GM12878 (cell line): ENCODE measurements around the gene PSRC1. TPM values are rescaled to one million over a fixed set of nuclear protein-coding genes. Genes with fewer than 3 reads are reported as not detected.

ENCODE experiments used
- ASH2L ChIP-seq: fragments of 300-600, 200-600 bp; sonication (generic); IDR thresholded peaks from 2 replicates; pipeline ENCODE4 v1.6.1; 2017; ENCODE audit warnings: low read depth, mild to moderate bottlenecking, borderline replicate concordance
- ETV6 ChIP-seq, 2 experiments: fragments of 450-650 bp in 1 of 2; IDR thresholded peaks in 1 of 2; conservative IDR thresholded peaks in 1 of 2; 2 replicates each; pipeline ENCODE4 v1.6.1; 2014; ENCODE audit warnings: antibody characterized with exemption in 1 of 2, borderline replicate concordance in 1 of 2, low read depth in 1 of 2, mild to moderate bottlenecking in 1 of 2, moderate library complexity in 1 of 2
- EZH2 ChIP-seq: IDR thresholded peaks from 2 replicates; pipeline ENCODE4 v1.6.1; 2012; ENCODE audit warnings: low read depth, mild to moderate bottlenecking, control low read depth, inconsistent platforms, low read length, borderline replicate concordance; ENCODE audit not compliant: control insufficient read depth
- IKZF2 ChIP-seq, 2 experiments: fragments of 450-650 bp; IDR thresholded peaks; 2 replicates each; pipeline ENCODE4 v1.6.1; 2017; ENCODE audit warnings: mild to moderate bottlenecking in 2 of 2, moderate library complexity in 2 of 2
- JUNB ChIP-seq: IDR thresholded peaks from 2 replicates; pipeline ENCODE4 v1.6.1; 2016; ENCODE audit warnings: antibody characterized with exemption, mild to moderate bottlenecking
- NBN ChIP-seq: fragments of 450-650 bp; IDR thresholded peaks from 2 replicates; pipeline ENCODE4 v1.6.1; 2016
- NR2C2 ChIP-seq: IDR thresholded peaks from 2 replicates; pipeline ENCODE4 v1.6.1; 2011; ENCODE audit warnings: borderline replicate concordance, low read depth; ENCODE audit not compliant: control insufficient read depth, insufficient read length
- PAX8 ChIP-seq: fragments of 450-650 bp; IDR thresholded peaks from 2 replicates; pipeline ENCODE4 v1.6.1; 2017; ENCODE audit warnings: mild to moderate bottlenecking, moderate library complexity
- POU2F2 ChIP-seq: IDR thresholded peaks from 3 replicates; pipeline ENCODE4 v1.6.1; 2011; ENCODE audit warnings: low read depth, mild to moderate bottlenecking, low read length, borderline replicate concordance
- RAD51 ChIP-seq: fragments of 450-650 bp; IDR thresholded peaks from 2 replicates; pipeline ENCODE4 v1.6.1; 2016; ENCODE audit warnings: moderate library complexity, mild to moderate bottlenecking, inconsistent platforms
- RB1 ChIP-seq: fragments of 450-650 bp; formaldehyde crosslinking; IDR thresholded peaks from 2 replicates; pipeline ENCODE4 v1.6.1; 2017; ENCODE audit warnings: mild to moderate bottlenecking, borderline replicate concordance
- RBBP5 ChIP-seq: fragments of 200-600 bp; sonication (generic); conservative IDR thresholded peaks from 2 replicates; pipeline ENCODE4 v1.6.1; 2016
- SRF ChIP-seq, 2 experiments: IDR thresholded peaks; 2 replicates each; pipeline ENCODE4 v1.6.1; 2011; ENCODE audit warnings: low read depth in 2 of 2, low read length in 2 of 2, mild to moderate bottlenecking in 1 of 2, moderate library complexity in 1 of 2
- TAF1 ChIP-seq: IDR thresholded peaks from 2 replicates; pipeline ENCODE4 v1.6.1; 2011; ENCODE audit warnings: mild to moderate bottlenecking, low read depth, low read length, borderline replicate concordance
- TARDBP ChIP-seq: IDR thresholded peaks from 2 replicates; pipeline ENCODE4 v1.6.1; 2016; ENCODE audit warnings: borderline replicate concordance
- TBL1XR1 ChIP-seq: IDR thresholded peaks from 2 replicates; pipeline ENCODE4 v1.6.1; 2012; ENCODE audit warnings: low read depth, low read length, improper control_type of control experiment
- WRNIP1 ChIP-seq: IDR thresholded peaks from 2 replicates; pipeline ENCODE4 v1.6.1; 2011; ENCODE audit warnings: low read depth, low read length, improper control_type of control experiment, borderline replicate concordance
- ZNF217 ChIP-seq: fragments of 450-650 bp; IDR thresholded peaks from 2 replicates; pipeline ENCODE4 v1.6.1; 2017; ENCODE audit warnings: antibody characterized with exemption, mild to moderate bottlenecking
- ZNF384 ChIP-seq: IDR thresholded peaks from 2 replicates; pipeline ENCODE4 v1.6.1; 2012; ENCODE audit warnings: low read depth, mild to moderate bottlenecking, low read length, improper control_type of control experiment, borderline replicate concordance
- polyA plus RNA-seq, 11 experiments: library from polyadenylated mRNA; depleted of rRNA in 4 of 11; unstranded in 6 of 11; stranded (reverse) in 5 of 11; fragments of >200 nt; fragmentation: Nextera tagmentation in 4 of 11; fragmentation: Illumina TruSeq in 1 of 11; extraction: Ambion mirVana in 4 of 11; extraction: Trizol in 1 of 11; gene quantifications; 1 replicate in 1 of 11; 2 replicates in 10 of 11; pipeline versions ENCODE4 v1.2.1 to v1.2.3, GENCODE V29; 2011 to 2016; ENCODE audit warnings: inconsistent platforms in 2 of 11, missing spikeins in 2 of 11, low read depth in 1 of 11
- total RNA-seq, 4 experiments: library from RNA; depleted of rRNA in 3 of 4; stranded (reverse); fragments of >200 nt in 3 of 4; fragmentation: Illumina TruSeq in 1 of 4; extraction: Trizol in 1 of 4; gene quantifications; 2 replicates each; pipeline versions ENCODE4 v1.2.1 to v1.2.3, GENCODE V29; 2013 to 2021
- TF ChIP-seq, protein P1 (sequence below): fragments of 450-650 bp; IDR thresholded peaks from 2 replicates; pipeline ENCODE4 v1.6.1; 2018; ENCODE audit warnings: mild to moderate bottlenecking, low read depth, moderate library complexity; ENCODE audit not compliant: partially characterized antibody
- TF ChIP-seq, protein P2 (sequence below): fragments of 450-650 bp; IDR thresholded peaks from 2 replicates; pipeline ENCODE4 v1.6.1; 2017; ENCODE audit warnings: mild to moderate bottlenecking, low read depth, inconsistent platforms; ENCODE audit not compliant: poor library complexity, severe bottlenecking
- TF ChIP-seq, protein P3 (sequence below): IDR thresholded peaks from 2 replicates; pipeline ENCODE4 v1.6.1; 2012; ENCODE audit warnings: low read depth, low read length, improper control_type of control experiment
- TF ChIP-seq, protein P4 (sequence below): fragments of 450-650 bp; conservative IDR thresholded peaks from 2 replicates; pipeline ENCODE4 v1.6.1; 2017; ENCODE audit warnings: mild to moderate bottlenecking, moderate library complexity

PSRC1 gene
- total and polyA plus RNA-seq, 10 of the 15 experiments (the other 5 are each of a cell fraction or from before 2014, with no cell fraction given) = 1.2 to 11.8 (median 4.9) TPM

DNA sequence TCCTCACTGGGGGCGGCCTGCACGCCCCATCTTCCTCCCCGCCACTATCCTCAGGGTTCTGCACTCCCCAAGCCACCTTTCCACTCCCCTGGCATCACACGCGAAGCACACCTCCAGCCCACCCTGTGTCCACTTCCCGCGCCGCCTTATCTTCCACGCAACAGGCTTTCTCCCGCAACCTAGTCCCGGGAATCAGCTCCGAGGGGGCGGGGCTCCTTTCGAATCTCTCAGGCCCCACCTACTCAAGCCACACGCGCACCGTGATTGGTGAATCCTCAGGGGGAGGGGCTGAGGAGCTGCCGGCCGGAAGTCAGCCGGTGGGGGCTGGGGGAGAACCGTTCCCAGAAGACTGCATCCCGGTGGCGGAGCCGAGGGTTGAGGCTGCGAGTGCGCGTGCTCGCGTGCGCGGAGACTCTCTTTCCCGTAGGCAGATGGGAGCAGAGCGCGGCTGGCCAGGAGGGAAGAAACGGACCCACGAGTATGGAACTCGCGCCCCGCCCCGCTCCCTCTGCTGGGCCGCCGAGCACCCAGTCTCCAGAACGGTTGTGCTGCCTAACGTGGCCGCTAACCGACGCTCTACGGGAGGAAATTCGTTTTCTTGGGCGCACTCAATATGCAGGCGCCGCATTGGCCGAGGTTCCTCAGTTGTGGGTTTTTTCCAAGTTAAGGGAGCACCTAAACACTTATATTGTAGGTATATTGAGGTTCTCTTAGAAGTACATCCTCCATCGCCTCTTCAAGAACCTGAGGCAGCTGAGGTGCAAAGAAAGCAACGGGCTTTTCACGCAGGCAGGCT lies at the start of gene PSRC1 (continued):
- TF ChIP-seq, protein P1, sequence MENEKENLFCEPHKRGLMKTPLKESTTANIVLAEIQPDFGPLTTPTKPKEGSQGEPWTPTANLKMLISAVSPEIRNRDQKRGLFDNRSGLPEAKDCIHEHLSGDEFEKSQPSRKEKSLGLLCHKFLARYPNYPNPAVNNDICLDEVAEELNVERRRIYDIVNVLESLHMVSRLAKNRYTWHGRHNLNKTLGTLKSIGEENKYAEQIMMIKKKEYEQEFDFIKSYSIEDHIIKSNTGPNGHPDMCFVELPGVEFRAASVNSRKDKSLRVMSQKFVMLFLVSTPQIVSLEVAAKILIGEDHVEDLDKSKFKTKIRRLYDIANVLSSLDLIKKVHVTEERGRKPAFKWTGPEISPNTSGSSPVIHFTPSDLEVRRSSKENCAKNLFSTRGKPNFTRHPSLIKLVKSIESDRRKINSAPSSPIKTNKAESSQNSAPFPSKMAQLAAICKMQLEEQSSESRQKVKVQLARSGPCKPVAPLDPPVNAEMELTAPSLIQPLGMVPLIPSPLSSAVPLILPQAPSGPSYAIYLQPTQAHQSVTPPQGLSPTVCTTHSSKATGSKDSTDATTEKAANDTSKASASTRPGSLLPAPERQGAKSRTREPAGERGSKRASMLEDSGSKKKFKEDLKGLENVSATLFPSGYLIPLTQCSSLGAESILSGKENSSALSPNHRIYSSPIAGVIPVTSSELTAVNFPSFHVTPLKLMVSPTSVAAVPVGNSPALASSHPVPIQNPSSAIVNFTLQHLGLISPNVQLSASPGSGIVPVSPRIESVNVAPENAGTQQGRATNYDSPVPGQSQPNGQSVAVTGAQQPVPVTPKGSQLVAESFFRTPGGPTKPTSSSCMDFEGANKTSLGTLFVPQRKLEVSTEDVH = no peak
- no peak for TF ChIP-seq RB1
- no peak for TF ChIP-seq WRNIP1
- TF ChIP-seq, protein P2, sequence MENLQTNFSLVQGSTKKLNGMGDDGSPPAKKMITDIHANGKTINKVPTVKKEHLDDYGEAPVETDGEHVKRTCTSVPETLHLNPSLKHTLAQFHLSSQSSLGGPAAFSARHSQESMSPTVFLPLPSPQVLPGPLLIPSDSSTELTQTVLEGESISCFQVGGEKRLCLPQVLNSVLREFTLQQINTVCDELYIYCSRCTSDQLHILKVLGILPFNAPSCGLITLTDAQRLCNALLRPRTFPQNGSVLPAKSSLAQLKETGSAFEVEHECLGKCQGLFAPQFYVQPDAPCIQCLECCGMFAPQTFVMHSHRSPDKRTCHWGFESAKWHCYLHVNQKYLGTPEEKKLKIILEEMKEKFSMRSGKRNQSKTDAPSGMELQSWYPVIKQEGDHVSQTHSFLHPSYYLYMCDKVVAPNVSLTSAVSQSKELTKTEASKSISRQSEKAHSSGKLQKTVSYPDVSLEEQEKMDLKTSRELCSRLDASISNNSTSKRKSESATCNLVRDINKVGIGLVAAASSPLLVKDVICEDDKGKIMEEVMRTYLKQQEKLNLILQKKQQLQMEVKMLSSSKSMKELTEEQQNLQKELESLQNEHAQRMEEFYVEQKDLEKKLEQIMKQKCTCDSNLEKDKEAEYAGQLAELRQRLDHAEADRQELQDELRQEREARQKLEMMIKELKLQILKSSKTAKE = no peak
- no peak for TF ChIP-seq ZNF217
- peak; percentile 50 to 69; a peak in 3 of 4 replicates for TF ChIP-seq IKZF2 (IDR thresholded peaks at IDR 0.05)
- no peak for TF ChIP-seq TARDBP
- TF ChIP-seq NR2C2 = no peak
- TF ChIP-seq ETV6 (conservative IDR thresholded peaks at IDR 0.05 in 1 of 2, IDR thresholded peaks at IDR 0.05 in 1 of 2; ENCODE audit: borderline replicate concordance in 1 of 2, low read depth in 1 of 2) = no peak
- TF ChIP-seq, protein P3, sequence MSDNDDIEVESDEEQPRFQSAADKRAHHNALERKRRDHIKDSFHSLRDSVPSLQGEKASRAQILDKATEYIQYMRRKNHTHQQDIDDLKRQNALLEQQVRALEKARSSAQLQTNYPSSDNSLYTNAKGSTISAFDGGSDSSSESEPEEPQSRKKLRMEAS = no peak
- TF ChIP-seq SRF (IDR thresholded peaks at IDR 0.05; ENCODE audit: low read depth in 2 of 2, low read length in 2 of 2) = no peak
- TF ChIP-seq, protein P4, sequence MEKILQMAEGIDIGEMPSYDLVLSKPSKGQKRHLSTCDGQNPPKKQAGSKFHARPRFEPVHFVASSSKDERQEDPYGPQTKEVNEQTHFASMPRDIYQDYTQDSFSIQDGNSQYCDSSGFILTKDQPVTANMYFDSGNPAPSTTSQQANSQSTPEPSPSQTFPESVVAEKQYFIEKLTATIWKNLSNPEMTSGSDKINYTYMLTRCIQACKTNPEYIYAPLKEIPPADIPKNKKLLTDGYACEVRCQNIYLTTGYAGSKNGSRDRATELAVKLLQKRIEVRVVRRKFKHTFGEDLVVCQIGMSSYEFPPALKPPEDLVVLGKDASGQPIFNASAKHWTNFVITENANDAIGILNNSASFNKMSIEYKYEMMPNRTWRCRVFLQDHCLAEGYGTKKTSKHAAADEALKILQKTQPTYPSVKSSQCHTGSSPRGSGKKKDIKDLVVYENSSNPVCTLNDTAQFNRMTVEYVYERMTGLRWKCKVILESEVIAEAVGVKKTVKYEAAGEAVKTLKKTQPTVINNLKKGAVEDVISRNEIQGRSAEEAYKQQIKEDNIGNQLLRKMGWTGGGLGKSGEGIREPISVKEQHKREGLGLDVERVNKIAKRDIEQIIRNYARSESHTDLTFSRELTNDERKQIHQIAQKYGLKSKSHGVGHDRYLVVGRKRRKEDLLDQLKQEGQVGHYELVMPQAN = no peak; the same call in 1 of the 2 replicates
- TF ChIP-seq RAD51 = no peak
- no peak for TF ChIP-seq EZH2
- peak; percentile 10; the same call in 1 of the 2 replicates for TF ChIP-seq TAF1
- no peak for TF ChIP-seq JUNB
- TF ChIP-seq RBBP5 = no peak
- TF ChIP-seq POU2F2 = peak; percentile 79; the same call in 1 of the 3 replicates
- TF ChIP-seq PAX8 = no peak
- TF ChIP-seq TBL1XR1 = no peak
- no peak for TF ChIP-seq ZNF384
- no peak for TF ChIP-seq ASH2L
- peak; percentile 73 for TF ChIP-seq NBN
